ENCODE measurements around the gene ELN. TPM values are rescaled to one million over a fixed set of nuclear protein-coding genes. Genes with fewer than 3 reads are reported as not detected.

The ELN gene
- total and polyA plus RNA-seq, 2 of the 8 experiments (the other 6 are each of a cell fraction or from before 2014, with no cell fraction given) = 5.1 to 5.6 TPM

DNA sequence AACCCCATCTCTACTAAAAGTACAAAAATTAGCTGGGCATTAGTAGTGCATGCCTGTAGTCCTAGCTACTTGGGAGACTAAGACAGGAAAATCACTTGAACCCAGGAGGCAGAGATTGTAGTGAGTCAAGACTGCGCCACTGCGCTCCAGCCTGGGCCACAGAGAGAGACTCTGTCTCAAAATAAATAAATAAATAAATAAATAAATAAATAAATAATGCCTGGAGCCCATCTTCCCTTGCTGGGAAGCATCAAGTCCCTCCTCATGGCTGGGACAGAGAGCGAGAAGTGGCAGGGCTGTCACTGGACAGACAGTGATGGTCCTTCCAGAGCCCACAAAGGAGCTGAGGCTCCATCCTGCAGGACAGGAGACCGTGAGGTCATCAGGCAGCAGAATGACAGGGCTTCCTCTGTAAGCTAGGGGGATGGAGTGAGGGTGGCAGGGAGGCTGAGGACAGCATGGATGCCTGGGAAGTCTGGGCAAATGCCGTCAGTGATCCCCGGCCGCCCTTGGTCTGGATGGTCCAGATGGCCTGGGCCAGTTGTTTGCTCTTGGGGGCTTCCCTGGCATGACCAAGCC is 36.4 kb upstream of the ELN start:
- DNase-seq (ENCODE audit: low read depth in 1 of 2, low spot score in 2 of 2) (no peak), FAIRE-seq (no peak)
- no peak overlapping the region for H3K27ac ChIP-seq (ENCODE audit: low read depth, low read length)
- H2BK5ac ChIP-seq (ENCODE audit: low read depth, low read length) = no peak overlapping the region; the same call in 1 of the 2 replicates
- H3K9me3 ChIP-seq (ENCODE audit: insufficient read depth in 2 of 2, low read depth in 1 of 2, low read length in 1 of 2) = peaks cover 3 to 11% of the 10 kb centered on the region in 2 experiments; a peak in 2 of 4 replicates
- H3K4me2 ChIP-seq (ENCODE audit: insufficient read depth in 1 of 2, low read depth in 2 of 2, low read length in 2 of 2) = no peak overlapping the region
- H2BK15ac ChIP-seq (ENCODE audit: low read length) = no peak overlapping the region
- H3K27me3 ChIP-seq (replicated peaks in 1 of 4; ENCODE audit: control insufficient read depth in 3 of 4, extremely low read depth in 1 of 4, insufficient read depth in 3 of 4, low read length in 3 of 4) = no peaks in the 10 kb centered on the region
- no peaks in the 10 kb centered on the region for H3K79me1 ChIP-seq (ENCODE audit: low read depth, low read length)
- no peak overlapping the region for H3K9ac ChIP-seq (replicated peaks in 1 of 4; ENCODE audit: extremely low read depth in 1 of 4, low read depth in 3 of 4, low read length in 3 of 4)
- no peak overlapping the region for H3K14ac ChIP-seq (ENCODE audit: insufficient read length)
- no peak overlapping the region for H4K8ac ChIP-seq (ENCODE audit: extremely low read depth, insufficient read depth, low read length)
- no peak overlapping the region for H3K56ac ChIP-seq (replicated peaks; ENCODE audit: insufficient read length, low read depth, low read length)
- 94% methylated on average over 7 of the region's 7 CpGs; no CpG with 5 or more reads in 1 of the 2 experiments for WGBS, 2 experiments (ENCODE audit: extremely low coverage in 1 of 2, insufficient coverage in 1 of 2, insufficient read length in 1 of 2, insufficient replicate concordance in 2 of 2, low coverage in 1 of 2, low lambda C conversion rate in 2 of 2, missing lambda C conversion rate in 1 of 2)
- H2BK120ac ChIP-seq (replicated peaks; ENCODE audit: low read depth, low read length) = no peak overlapping the region
- no peak overlapping the region for H3K18ac ChIP-seq (ENCODE audit: extremely low read depth, low read length)
- no peak overlapping the region for H2AFZ ChIP-seq (ENCODE audit: low read length)
- no peak overlapping the region for H3K4me3 ChIP-seq (ENCODE audit: extremely low read depth in 1 of 4, insufficient read depth in 2 of 4, low read depth in 3 of 4, low read length in 4 of 4)
- no peak overlapping the region for H4K91ac ChIP-seq (replicated peaks; ENCODE audit: insufficient read length, low read length)
- no peaks in the 10 kb centered on the region for H3K4me1 ChIP-seq (replicated peaks in 1 of 4; ENCODE audit: control insufficient read depth in 3 of 4, insufficient read depth in 4 of 4, low read length in 3 of 4)
- H4K20me1 ChIP-seq (replicated peaks in 1 of 2; ENCODE audit: control insufficient read depth in 1 of 2, insufficient read depth in 2 of 2, low read length in 2 of 2) = no peaks in the 10 kb centered on the region
- no peak overlapping the region for H3K23ac ChIP-seq (ENCODE audit: insufficient read length)
- CTCF ChIA-PET (ENCODE audit: partially characterized antibody) = interaction anchor here (0.6 to 2.6 kb wide), 5 partner anchors 8 to 35 kb away, joined by 3 to 12 read pairs (median 6); no protein-coding TSS in a partner anchor
- H3K23me2 ChIP-seq (ENCODE audit: low read depth, low read length) = no peaks in the 10 kb centered on the region
- no peak overlapping the region for H3K4ac ChIP-seq (replicated peaks; ENCODE audit: insufficient read length, low read depth, low read length)
- H3K79me2 ChIP-seq (ENCODE audit: control insufficient read depth in 1 of 2, insufficient read depth in 2 of 2, low read length in 2 of 2) = no peaks in the 10 kb centered on the region
- H2BK12ac ChIP-seq (ENCODE audit: low read depth, low read length) = no peak overlapping the region
- POLR2A ChIA-PET (ENCODE audit: partially characterized antibody) = no interaction called here
- no peak overlapping the region for H2BK20ac ChIP-seq (ENCODE audit: low read length)
- no peaks in the 10 kb centered on the region for H3K36me3 ChIP-seq (ENCODE audit: control insufficient read depth in 2 of 4, insufficient read depth in 4 of 4, low read length in 3 of 4)
- no peak overlapping the region for H2AK5ac ChIP-seq (ENCODE audit: low read depth, low read length)
- H4K5ac ChIP-seq (ENCODE audit: insufficient read length, low read depth, low read length) = no peak overlapping the region
- TF ChIP-seq HDAC6 (IDR thresholded peaks at IDR 0.05; ENCODE audit: low read depth, low read length) = no peak
- TF ChIP-seq, protein P1, sequence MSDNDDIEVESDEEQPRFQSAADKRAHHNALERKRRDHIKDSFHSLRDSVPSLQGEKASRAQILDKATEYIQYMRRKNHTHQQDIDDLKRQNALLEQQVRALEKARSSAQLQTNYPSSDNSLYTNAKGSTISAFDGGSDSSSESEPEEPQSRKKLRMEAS (IDR thresholded peaks at IDR 0.05) = no peak
- no peak for TF ChIP-seq SRF (IDR thresholded peaks at IDR 0.05; ENCODE audit: low read depth, low read length)
- TF ChIP-seq, protein P2, sequence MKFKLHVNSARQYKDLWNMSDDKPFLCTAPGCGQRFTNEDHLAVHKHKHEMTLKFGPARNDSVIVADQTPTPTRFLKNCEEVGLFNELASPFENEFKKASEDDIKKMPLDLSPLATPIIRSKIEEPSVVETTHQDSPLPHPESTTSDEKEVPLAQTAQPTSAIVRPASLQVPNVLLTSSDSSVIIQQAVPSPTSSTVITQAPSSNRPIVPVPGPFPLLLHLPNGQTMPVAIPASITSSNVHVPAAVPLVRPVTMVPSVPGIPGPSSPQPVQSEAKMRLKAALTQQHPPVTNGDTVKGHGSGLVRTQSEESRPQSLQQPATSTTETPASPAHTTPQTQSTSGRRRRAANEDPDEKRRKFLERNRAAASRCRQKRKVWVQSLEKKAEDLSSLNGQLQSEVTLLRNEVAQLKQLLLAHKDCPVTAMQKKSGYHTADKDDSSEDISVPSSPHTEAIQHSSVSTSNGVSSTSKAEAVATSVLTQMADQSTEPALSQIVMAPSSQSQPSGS (IDR thresholded peaks at IDR 0.05; ENCODE audit: low read length) = no peak
- no peak for TF ChIP-seq SIN3A (conservative IDR thresholded peaks at IDR 0.05 in 1 of 2, IDR thresholded peaks at IDR 0.05 in 1 of 2; ENCODE audit: low read depth in 1 of 2, low read length in 2 of 2)
- TF ChIP-seq EGR1 (IDR thresholded peaks at IDR 0.05; ENCODE audit: borderline replicate concordance, low read depth, low read length) = no peak
- no peak for TF ChIP-seq YY1 (IDR thresholded peaks at IDR 0.05; ENCODE audit: low read depth, low read length)
- TF ChIP-seq EP300 (IDR thresholded peaks at IDR 0.05; ENCODE audit: borderline replicate concordance in 1 of 2, low read depth in 2 of 2, low read length in 2 of 2) = no peak
- no peak for TF ChIP-seq NRF1 (IDR thresholded peaks at IDR 0.05; ENCODE audit: low read depth, low read length)
- no peak for TF ChIP-seq RBBP5 (IDR thresholded peaks at IDR 0.05; ENCODE audit: borderline replicate concordance, low read depth, low read length)
- no peak for TF ChIP-seq CBX5 (IDR thresholded peaks at IDR 0.05; ENCODE audit: low read depth, low read length)
